ENCODE results near the gene GDF2.

DNA sequence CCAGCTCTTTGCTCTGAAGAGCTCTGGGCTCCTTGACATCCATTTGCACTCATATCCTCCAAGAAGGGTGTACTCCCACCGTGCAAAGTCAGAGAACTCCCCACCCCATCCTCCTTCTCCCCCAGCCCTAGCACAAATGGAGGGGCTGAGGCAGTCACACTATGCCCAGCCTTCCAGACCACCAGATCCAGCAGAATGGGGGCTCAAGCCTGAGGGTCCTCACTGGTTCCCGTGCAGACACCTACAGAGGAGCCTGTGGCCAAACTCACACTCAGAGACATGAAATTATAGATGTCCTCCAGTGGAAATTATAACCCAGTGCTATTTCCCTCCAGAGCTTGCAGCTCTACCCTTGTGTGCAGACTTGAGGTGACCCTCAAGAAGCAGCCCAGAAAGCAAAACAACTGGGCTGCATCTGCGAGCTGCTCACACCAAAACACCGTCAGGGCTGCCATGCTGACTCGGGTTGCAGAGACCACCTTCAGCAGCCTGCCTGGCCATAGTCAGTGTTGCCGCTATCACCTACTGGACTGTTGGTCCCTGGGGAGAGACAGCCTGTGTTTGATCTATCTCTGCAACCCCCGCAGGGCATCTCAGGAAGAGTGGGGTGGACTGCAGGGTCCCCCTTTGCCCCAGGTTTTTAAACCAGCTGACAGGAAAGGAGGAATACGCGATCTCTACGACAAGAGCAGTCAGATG lies 54.4 kb downstream of the GDF2 start:
- TF ChIP-seq POLR2A (IDR thresholded peaks at IDR 0.05) = no peak
- TF ChIP-seq, protein P1, sequence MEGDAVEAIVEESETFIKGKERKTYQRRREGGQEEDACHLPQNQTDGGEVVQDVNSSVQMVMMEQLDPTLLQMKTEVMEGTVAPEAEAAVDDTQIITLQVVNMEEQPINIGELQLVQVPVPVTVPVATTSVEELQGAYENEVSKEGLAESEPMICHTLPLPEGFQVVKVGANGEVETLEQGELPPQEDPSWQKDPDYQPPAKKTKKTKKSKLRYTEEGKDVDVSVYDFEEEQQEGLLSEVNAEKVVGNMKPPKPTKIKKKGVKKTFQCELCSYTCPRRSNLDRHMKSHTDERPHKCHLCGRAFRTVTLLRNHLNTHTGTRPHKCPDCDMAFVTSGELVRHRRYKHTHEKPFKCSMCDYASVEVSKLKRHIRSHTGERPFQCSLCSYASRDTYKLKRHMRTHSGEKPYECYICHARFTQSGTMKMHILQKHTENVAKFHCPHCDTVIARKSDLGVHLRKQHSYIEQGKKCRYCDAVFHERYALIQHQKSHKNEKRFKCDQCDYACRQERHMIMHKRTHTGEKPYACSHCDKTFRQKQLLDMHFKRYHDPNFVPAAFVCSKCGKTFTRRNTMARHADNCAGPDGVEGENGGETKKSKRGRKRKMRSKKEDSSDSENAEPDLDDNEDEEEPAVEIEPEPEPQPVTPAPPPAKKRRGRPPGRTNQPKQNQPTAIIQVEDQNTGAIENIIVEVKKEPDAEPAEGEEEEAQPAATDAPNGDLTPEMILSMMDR (IDR thresholded peaks at IDR 0.05) = no peak

All from uterus (tissue), 2 donors.